K562 (cell line): ENCODE measurements around the gene CHRNA10. TPM values are rescaled to one million over a fixed set of nuclear protein-coding genes. Genes with fewer than 3 reads are reported as not detected.

Source experiments
- ATAC-seq: fragments of 200-7000 bp; cut with Tn5 transposase; 3 replicates; pipeline ENCODE4 v1.9.1; 2020; ENCODE audit warnings: moderate library complexity
- BruUV-seq: library from RNA; stranded (reverse); fragments of 400-500 nt; replicated peaks from 2 replicates; lab custom pipeline; 2021; lab: Mats Ljungman, UMichigan
- CTCF ChIA-PET: fragments of 300-600 bp; formaldehyde crosslinking; extraction: SDS; loops from one replicate; lab custom pipeline; 2021; ENCODE audit warnings: low intra/inter-chr PET ratio; lab: Yijun Ruan, JAX
- POLR2A ChIA-PET: fragments of 300-600, 350-650 bp; sonication (Branson Sonifier 250); formaldehyde crosslinking; extraction: SDS; loops from one replicate; lab custom pipeline; 2021; ENCODE audit warnings: antibody characterized with exemption, inconsistent platforms; lab: Yijun Ruan, JAX
- DNase-seq, 4 experiments: peaks; one replicate each; pipeline versions ENCODE4 v3.0.0 to v3.0.0-alpha.2; 2011 to 2018; ENCODE audit warnings: low spot score in 3 of 4, mixed read lengths in 3 of 4; ENCODE audit errors: extremely low read depth in 1 of 4
- FAIRE-seq: peaks from 2 replicates; lab custom pipeline; 2011; peaks lifted over from hg19 to GRCh38; lab: Jason Lieb, UNC
- H2AFZ ChIP-seq: 2 replicates; pipeline ENCODE4 v1.6.0; 2011; ENCODE audit warnings: low read depth, low read length, control low read depth, inconsistent platforms
- H3K27ac ChIP-seq: fragments of 200-600 bp; 3 replicates; pipeline ENCODE4 v1.8.0; 2011; ENCODE audit warnings: low read depth, mild to moderate bottlenecking, control low read depth, inconsistent platforms, low read length, moderate library complexity, mixed read lengths; ENCODE audit errors: extremely low read depth
- H3K27me3 ChIP-seq, 2 experiments: fragments of 300-600 bp in 1 of 2; 2 replicates in 1 of 2; 3 replicates in 1 of 2; pipeline versions ENCODE4 v1.6.0 to v1.8.0; 2011; ENCODE audit warnings: inconsistent platforms in 2 of 2, low read length in 2 of 2, mild to moderate bottlenecking in 1 of 2, mixed read lengths in 1 of 2, moderate library complexity in 1 of 2; ENCODE audit not compliant: control insufficient read depth in 2 of 2, insufficient read depth in 2 of 2
- H3K36me3 ChIP-seq: fragments of 300-600 bp; 3 replicates; pipeline ENCODE4 v1.8.0; 2011; ENCODE audit warnings: mild to moderate bottlenecking, low read length, inconsistent platforms; ENCODE audit not compliant: control insufficient read depth, insufficient read depth
- H3K4me1 ChIP-seq, 2 experiments: fragments of 200-600 bp in 1 of 2; replicated peaks in 1 of 2; 2 replicates in 1 of 2; 3 replicates in 1 of 2; pipeline versions ENCODE4 v1.5.1 to v1.8.0; 2011; ENCODE audit warnings: inconsistent platforms in 2 of 2, low read length in 2 of 2, mild to moderate bottlenecking in 1 of 2, mixed read lengths in 1 of 2, moderate library complexity in 1 of 2; ENCODE audit not compliant: control insufficient read depth in 2 of 2, insufficient read depth in 2 of 2
- H3K4me2 ChIP-seq: 2 replicates; pipeline ENCODE4 v1.6.1; 2011; ENCODE audit warnings: low read length, control low read depth, inconsistent platforms, mixed read lengths; ENCODE audit not compliant: insufficient read depth
- H3K4me3 ChIP-seq: fragments of 200-600 bp; sonication (generic), shearing (Covaris generic); 2 replicates; pipeline ENCODE4 v1.5.1; 2016; ENCODE audit warnings: control low read depth, inconsistent platforms
- H3K79me2 ChIP-seq: fragments of 200-600 bp; 3 replicates; pipeline ENCODE4 v1.8.0; 2011; ENCODE audit warnings: low read length, inconsistent platforms; ENCODE audit not compliant: control insufficient read depth, insufficient read depth
- H3K9ac ChIP-seq, 2 experiments: 2 replicates each; pipeline versions ENCODE4 v1.6.0 to v1.6.1; 2011; ENCODE audit warnings: low read depth in 2 of 2, low read length in 2 of 2, control low read depth in 1 of 2, inconsistent platforms in 1 of 2, mild to moderate bottlenecking in 1 of 2, mixed read lengths in 1 of 2; ENCODE audit not compliant: insufficient read depth in 1 of 2
- H3K9me1 ChIP-seq: one replicate; pipeline ENCODE4 v1.6.0; 2011; ENCODE audit warnings: inconsistent platforms, mild to moderate bottlenecking, low read length, moderate library complexity; ENCODE audit not compliant: control insufficient read depth, insufficient read depth
- H3K9me3 ChIP-seq: replicated peaks from 2 replicates; pipeline ENCODE4 v1.5.1; 2011; ENCODE audit warnings: low read depth, low read length, inconsistent platforms; ENCODE audit not compliant: control insufficient read depth, insufficient read depth
- H4K20me1 ChIP-seq: replicated peaks from 2 replicates; pipeline ENCODE4 v1.6.1; 2011; ENCODE audit warnings: low read length, inconsistent platforms, mixed read lengths; ENCODE audit not compliant: control insufficient read depth, insufficient read depth
- BCOR ChIP-seq: fragments of 450-650 bp; IDR thresholded peaks from 2 replicates; pipeline ENCODE4 v1.6.1; 2016
- CREB3 ChIP-seq: fragments of 450-650 bp; conservative IDR thresholded peaks from 2 replicates; pipeline ENCODE4 v1.6.1; 2016; ENCODE audit warnings: missing genetic modification characterization, low read depth, mild to moderate bottlenecking, missing compliant biosample characterization, moderate library complexity
- CTCF ChIP-seq, 3 experiments: IDR thresholded peaks in 2 of 3; conservative IDR thresholded peaks in 1 of 3; 2 replicates each; pipeline ENCODE4 v1.5.1; 2011 to 2012; ENCODE audit warnings: low read length in 3 of 3, mild to moderate bottlenecking in 3 of 3, control low read depth in 2 of 3, improper control_type of control experiment in 1 of 3, inconsistent platforms in 1 of 3, low read depth in 1 of 3, mixed read lengths in 1 of 3, moderate library complexity in 1 of 3; ENCODE audit not compliant: insufficient read depth in 2 of 3
- HMG20B ChIP-seq: fragments of 250-450 bp; sonication (Bioruptor Pico); IDR thresholded peaks from 2 replicates; pipeline ENCODE4 v1.5.0; 2021; ENCODE audit warnings: mild to moderate bottlenecking
- NCOA1 ChIP-seq: fragments of 450-650 bp; IDR thresholded peaks from 2 replicates; pipeline ENCODE4 v1.6.1; 2016; ENCODE audit warnings: low read depth
- NRF1 ChIP-seq, 2 experiments: fragments of 450-650 bp; IDR thresholded peaks in 1 of 2; conservative IDR thresholded peaks in 1 of 2; 2 replicates each; pipeline ENCODE4 v1.6.1; 2014; ENCODE audit warnings: mild to moderate bottlenecking in 2 of 2
- POLR2G ChIP-seq: fragments of 200-400 bp; formaldehyde crosslinking; IDR thresholded peaks from 2 replicates; pipeline ENCODE4 v1.6.1; 2017; ENCODE audit warnings: low read depth, mild to moderate bottlenecking, antibody characterized with exemption, low read length, moderate library complexity
- POLR3A ChIP-seq: IDR thresholded peaks from 2 replicates; pipeline ENCODE4 v1.6.1; 2011; ENCODE audit warnings: borderline replicate concordance, mild to moderate bottlenecking, moderate library complexity; ENCODE audit not compliant: insufficient read length, insufficient read depth; ENCODE audit errors: extremely low read depth
- PPARD ChIP-seq: fragments of 250-450 bp; sonication (Bioruptor Pico); IDR thresholded peaks from 2 replicates; pipeline ENCODE4 v1.8.0; 2022; ENCODE audit warnings: inconsistent platforms, mild to moderate bottlenecking, moderate library complexity
- U2AF1 ChIP-seq: fragments of 200-400 bp; formaldehyde crosslinking; optimal IDR thresholded peaks from 2 replicates; pipeline ENCODE3; 2017; ENCODE audit warnings: mild to moderate bottlenecking, low read depth, low read length, moderate library complexity
- ZBTB5 ChIP-seq: fragments of 450-650 bp; IDR thresholded peaks from 2 replicates; pipeline ENCODE4 v1.6.1; 2017; ENCODE audit warnings: antibody characterized with exemption
- ZNF124 ChIP-seq: sonication (generic); formaldehyde crosslinking; IDR thresholded peaks from 2 replicates; pipeline ENCODE4 v1.8.1; 2022; ENCODE audit warnings: missing genetic modification reagents
- ZNF324 ChIP-seq: fragments of 250-450 bp; sonication (Bioruptor Pico); IDR thresholded peaks from 2 replicates; pipeline ENCODE4 v1.4.0; 2020; ENCODE audit warnings: mild to moderate bottlenecking
- ZNF699 ChIP-seq: fragments of 250-450 bp; sonication (Bioruptor Pico); IDR thresholded peaks from 2 replicates; pipeline ENCODE4 v1.8.0; 2021; ENCODE audit warnings: mild to moderate bottlenecking, moderate library complexity; ENCODE audit not compliant: insufficient replicate concordance
- WGBS: fragments of 100-300 bp; shearing (Covaris generic); methylation state at CpG from one replicate; pipeline ENCODE4 v1.1.6; 2016; ENCODE audit warnings: low coverage, mixed read lengths; ENCODE audit not compliant: insufficient coverage; ENCODE audit errors: missing lambda C conversion rate; 5-methylcytosine and 5-hydroxymethylcytosine counted together
- in situ Hi-C: fragments of 300-500 bp; cut with MboI; formaldehyde crosslinking; loops from 4 replicates; pipeline ENCODE4 v1.15.0; 2018; ENCODE audit warnings: inconsistent platforms, mixed read lengths
- intact Hi-C: fragments of 100-400 bp; cut with micrococcal nuclease; formaldehyde crosslinking; loops from 2 replicates; pipeline ENCODE4 v1.14.2; 2022
- polyA plus RNA-seq, 8 experiments: library from polyadenylated mRNA; depleted of rRNA in 4 of 8; stranded (reverse) in 5 of 8; unstranded in 3 of 8; fragments of >200 nt; fragmentation: Nextera tagmentation in 2 of 8; fragmentation: Illumina TruSeq in 1 of 8; extraction: Ambion mirVana in 2 of 8; extraction: Trizol in 1 of 8; gene quantifications; 2 replicates each; pipeline versions ENCODE4 v1.2.1 to v1.2.3, GENCODE V29; 2011 to 2014; ENCODE audit warnings: inconsistent platforms in 1 of 8, missing spikeins in 1 of 8
- total RNA-seq, 7 experiments: library from RNA; depleted of rRNA in 6 of 7; stranded (reverse); fragments of >200 nt in 6 of 7; fragmentation: Illumina TruSeq in 2 of 7; extraction: Trizol in 2 of 7; gene quantifications; 2 replicates each; pipeline versions ENCODE4 v1.2.1 to v1.2.3, GENCODE V29; 2011 to 2021; ENCODE audit warnings: low replicate concordance in 1 of 7

The CHRNA10 gene
- total and polyA plus RNA-seq, 9 of the 15 experiments (the other 6 are each of a cell fraction or from before 2014, with no cell fraction given): 0.35 to 1.9 (median 0.81) TPM

- Histone ChIP-seq H3K4me3 (no peak overlapping the region), H3K9me1 (no peaks in the 10 kb centered on the region), H3K27ac (no peak overlapping the region), H4K20me1 (no peaks in the 10 kb centered on the region), H3K4me2 (0 out of 2 replicates have a peak overlapping the region, but pooled peaks have one; percentile 0), H3K36me3 (no peaks in the 10 kb centered on the region), H2AFZ (peak overlapping the region; percentile 58), H3K27me3 (peaks cover 0 to 5% of the 10 kb centered on the region in 2 experiments; a peak in 1 of 5 replicates), H3K4me1 (peaks cover 0 to 5% of the 10 kb centered on the region in 2 experiments; a peak in 2 of 5 replicates), H3K9me3 (no peaks in the 10 kb centered on the region), H3K79me2 (no peaks in the 10 kb centered on the region), H3K9ac (0 out of 4 replicates have a peak overlapping the region, but pooled peaks of 1 of the 2 experiments have one; percentile 6)
- intact Hi-C loops (no loop called here), in situ Hi-C loops (no loop called here)
- no TSS peak for BruUV-seq
- ChIA-PET POLR2A (interaction anchor here (1.0 kb wide), 1 partner anchor 8 kb away, joined by 3 read pairs; no protein-coding TSS in a partner anchor), CTCF (no interaction called here)
- WGBS: 48% methylated on average over 20 of the region's 23 CpGs
- FAIRE-seq (no peak), DNase-seq (peak in 1 of 4 experiments; percentile 39), ATAC-seq (peak; percentile 92)
- TF ChIP-seq POLR3A: no peak
- peak; percentile 77 to 79 for TF ChIP-seq NRF1 (conservative IDR thresholded peaks at IDR 0.05 in 1 of 2, IDR thresholded peaks at IDR 0.05 in 1 of 2)
- TF ChIP-seq U2AF1: no peak
- TF ChIP-seq BCOR: no peak
- TF ChIP-seq ZNF699 (CRISPR knock-in tag): no peak
- TF ChIP-seq ZBTB5: no peak
- TF ChIP-seq CTCF (IDR thresholded peaks at IDR 0.05 in 2 of 3, conservative IDR thresholded peaks at IDR 0.05 in 1 of 3; ENCODE audit: insufficient read depth in 2 of 3, low read depth in 1 of 3, low read length in 3 of 3): peak; percentile 39 to 60 (median 45); a peak in 4 of 6 replicates
- TF ChIP-seq PPARD (CRISPR knock-in tag): no peak
- no peak for TF ChIP-seq HMG20B
- TF ChIP-seq ZNF124 (CRISPR knock-in tag): no peak
- no peak for TF ChIP-seq ZNF324 (CRISPR knock-in tag)
- TF ChIP-seq NCOA1: no peak
- no peak for TF ChIP-seq CREB3 (tag)
- TF ChIP-seq POLR2G: no peak
These were observed 44.8 kb downstream of the CHRNA10 start for GRCh38 chr11:3626250-3626960.
